Hypothalamus (tissue), 51 donors: ENCODE measurements around the gene NXPH4.
A peak's percentile ranks its signal among the peaks of the same experiment; 100 is the strongest.

Experiments used
- DNase-seq, 51 donors: peaks; one replicate each; lab custom pipeline; 2025; lab: John Stamatoyannopoulos, UW

Gene NXPH4

GRCh38 chr12:57216014-57216911 lies at the start of gene NXPH4:
Gene NXPH4, plus strand, starts transcription at chr12:57216794. Its CDS starts 176 bp downstream, at chr12:57216970.
- DNase-seq, result peak in 2 of 51 donors; percentile 20 to 22

GRCh38 chr12:57166971-57167371 lies 49.6 kb upstream of the NXPH4 start:
- DNase-seq, result peak in 1 of 51 donors; percentile 73

GRCh38 chr12:57168058-57168457 lies 48.5 kb upstream of the NXPH4 start:
- DNase-seq, result no peak

DNA sequence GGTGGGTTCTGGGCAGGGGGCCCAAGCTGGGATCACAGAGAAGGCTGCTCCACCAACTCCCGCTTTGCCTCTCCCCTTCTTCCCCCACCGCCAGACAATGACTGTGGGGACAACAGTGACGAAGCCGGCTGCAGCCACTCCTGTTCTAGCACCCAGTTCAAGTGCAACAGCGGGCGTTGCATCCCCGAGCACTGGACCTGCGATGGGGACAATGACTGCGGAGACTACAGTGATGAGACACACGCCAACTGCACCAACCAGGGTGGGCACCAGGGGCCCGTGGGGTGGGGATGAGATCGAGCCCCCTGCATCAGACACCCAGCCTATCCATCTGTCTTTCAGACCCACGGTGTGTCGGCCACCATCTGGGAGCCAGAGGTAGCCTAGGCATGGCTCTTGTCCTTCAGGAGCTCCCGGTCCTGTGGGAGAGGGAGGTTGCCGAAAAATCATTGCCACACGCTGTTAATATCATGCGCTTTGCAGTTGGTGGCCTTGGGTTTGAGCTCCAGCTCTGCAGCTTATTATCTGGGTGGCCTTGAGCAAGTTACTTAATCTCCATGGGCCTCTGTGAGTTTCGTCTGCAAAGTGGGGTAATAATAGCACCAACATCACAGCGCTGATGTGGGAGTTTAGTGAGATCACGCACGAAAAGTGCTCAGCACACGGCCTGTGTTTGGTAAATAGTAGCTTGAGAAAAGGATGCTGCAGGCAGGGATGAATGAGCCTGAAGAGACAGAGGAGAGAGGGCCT lies 47.4 kb upstream of the NXPH4 start:
- DNase-seq, result no peak

GRCh38 chr12:57169969-57170368 lies 46.6 kb upstream of the NXPH4 start:
- DNase-seq, result no peak

- no peak for DNase-seq
Observed at GRCh38 chr12:57170408-57170807, 46.2 kb upstream of the NXPH4 start.

- DNase-seq, result no peak
Observed at GRCh38 chr12:57170927-57171326, 45.7 kb upstream of the NXPH4 start.

DNA sequence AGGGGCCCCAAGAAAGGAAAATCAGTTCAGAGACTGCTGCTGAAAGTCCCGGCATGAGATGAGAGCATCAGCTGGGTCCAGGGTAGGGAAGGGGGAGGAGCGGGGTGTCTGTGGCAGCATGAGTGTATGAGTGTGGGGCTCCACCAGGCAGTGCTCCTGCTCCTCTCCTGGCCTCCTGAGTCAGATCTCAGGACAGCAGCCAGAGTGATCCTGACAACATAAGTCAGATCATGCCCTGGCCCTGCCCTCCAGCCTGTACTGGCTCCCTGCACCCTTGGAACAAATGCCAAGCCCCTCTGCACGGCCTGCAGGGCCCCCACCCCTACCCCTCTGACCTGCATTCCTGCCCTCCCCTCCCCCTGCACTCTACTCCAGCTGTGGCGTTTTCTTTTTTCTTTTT lies 44.9 kb upstream of the NXPH4 start:
- DNase-seq, result no peak

- DNase-seq, result peak in 4 of 51 donors; percentile 6 to 22 (median 10)
Observed at GRCh38 chr12:57173089-57173488, 43.5 kb upstream of the NXPH4 start.

GRCh38 chr12:57173683-57174082 lies 42.9 kb upstream of the NXPH4 start:
- peak in 1 of 51 donors; percentile 32 for DNase-seq

DNA sequence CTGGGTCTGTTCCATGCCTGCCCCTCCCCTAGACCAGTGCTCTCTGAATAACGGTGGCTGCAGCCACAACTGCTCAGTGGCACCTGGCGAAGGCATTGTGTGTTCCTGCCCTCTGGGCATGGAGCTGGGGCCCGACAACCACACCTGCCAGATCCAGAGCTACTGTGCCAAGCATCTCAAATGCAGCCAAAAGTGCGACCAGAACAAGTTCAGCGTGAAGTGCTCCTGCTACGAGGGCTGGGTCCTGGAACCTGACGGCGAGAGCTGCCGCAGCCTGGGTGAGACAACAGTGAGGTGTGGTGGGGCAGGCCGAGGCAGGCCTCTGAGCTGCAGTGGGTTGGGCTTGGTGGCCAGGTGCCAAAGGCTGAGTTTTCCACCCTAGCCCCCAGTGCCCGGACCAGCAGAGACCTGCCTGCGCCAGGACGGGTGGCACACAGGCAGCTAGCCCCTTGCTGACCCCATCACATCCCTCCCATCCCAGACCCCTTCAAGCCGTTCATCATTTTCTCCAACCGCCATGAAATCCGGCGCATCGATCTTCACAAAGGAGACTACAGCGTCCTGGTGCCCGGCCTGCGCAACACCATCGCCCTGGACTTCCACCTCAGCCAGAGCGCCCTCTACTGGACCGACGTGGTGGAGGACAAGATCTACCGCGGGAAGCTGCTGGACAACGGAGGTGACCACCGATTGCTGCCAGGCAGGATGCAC lies 41.0 kb upstream of the NXPH4 start:
- peak in 48 of 51 donors; percentile 4 to 84 (median 58) for DNase-seq

- no peak for DNase-seq
Observed at GRCh38 chr12:57176139-57176477, 40.5 kb upstream of the NXPH4 start.

DNA sequence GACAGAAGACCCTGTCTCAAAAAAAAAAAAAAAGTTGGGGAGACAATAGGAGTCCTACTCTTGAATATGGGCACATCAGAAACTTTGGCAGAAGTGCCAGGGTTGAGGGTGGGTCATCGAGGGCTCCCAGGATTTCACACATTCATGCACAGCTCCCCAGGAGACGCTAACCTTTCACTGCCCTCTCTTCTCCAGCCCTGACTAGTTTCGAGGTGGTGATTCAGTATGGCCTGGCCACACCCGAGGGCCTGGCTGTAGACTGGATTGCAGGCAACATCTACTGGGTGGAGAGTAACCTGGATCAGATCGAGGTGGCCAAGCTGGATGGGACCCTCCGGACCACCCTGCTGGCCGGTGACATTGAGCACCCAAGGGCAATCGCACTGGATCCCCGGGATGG lies 39.7 kb upstream of the NXPH4 start:
- no peak for DNase-seq

- DNase-seq, result no peak
Observed at GRCh38 chr12:57177354-57177753, 39.2 kb upstream of the NXPH4 start.

GRCh38 chr12:57178213-57178612 lies 38.4 kb upstream of the NXPH4 start:
- no peak for DNase-seq

DNA sequence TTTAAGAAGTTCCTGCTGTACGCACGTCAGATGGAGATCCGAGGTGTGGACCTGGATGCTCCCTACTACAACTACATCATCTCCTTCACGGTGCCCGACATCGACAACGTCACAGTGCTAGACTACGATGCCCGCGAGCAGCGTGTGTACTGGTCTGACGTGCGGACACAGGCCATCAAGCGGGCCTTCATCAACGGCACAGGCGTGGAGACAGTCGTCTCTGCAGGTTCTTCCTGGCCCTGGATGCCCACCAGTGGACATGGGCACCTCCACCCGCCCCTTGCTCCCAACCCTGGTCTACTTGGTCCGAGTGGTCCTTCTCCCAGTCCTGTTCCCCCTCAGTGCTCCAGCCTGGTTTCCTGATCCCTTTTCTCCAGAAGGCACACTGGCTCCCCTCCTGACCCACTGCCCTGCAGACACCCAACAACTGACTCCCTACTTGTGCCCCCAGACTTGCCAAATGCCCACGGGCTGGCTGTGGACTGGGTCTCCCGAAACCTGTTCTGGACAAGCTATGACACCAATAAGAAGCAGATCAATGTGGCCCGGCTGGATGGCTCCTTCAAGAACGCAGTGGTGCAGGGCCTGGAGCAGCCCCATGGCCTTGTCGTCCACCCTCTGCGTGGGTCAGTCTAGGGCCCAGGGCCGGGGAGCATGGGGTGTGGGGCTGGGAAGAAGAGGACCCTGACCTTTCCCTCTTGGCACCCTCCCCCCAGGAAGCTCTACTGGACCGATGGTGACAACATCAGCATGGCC lies 37.1 kb upstream of the NXPH4 start:
- no peak for DNase-seq

GRCh38 chr12:57180321-57180989 lies 36.1 kb upstream of the NXPH4 start:
- DNase-seq, result no peak

DNA sequence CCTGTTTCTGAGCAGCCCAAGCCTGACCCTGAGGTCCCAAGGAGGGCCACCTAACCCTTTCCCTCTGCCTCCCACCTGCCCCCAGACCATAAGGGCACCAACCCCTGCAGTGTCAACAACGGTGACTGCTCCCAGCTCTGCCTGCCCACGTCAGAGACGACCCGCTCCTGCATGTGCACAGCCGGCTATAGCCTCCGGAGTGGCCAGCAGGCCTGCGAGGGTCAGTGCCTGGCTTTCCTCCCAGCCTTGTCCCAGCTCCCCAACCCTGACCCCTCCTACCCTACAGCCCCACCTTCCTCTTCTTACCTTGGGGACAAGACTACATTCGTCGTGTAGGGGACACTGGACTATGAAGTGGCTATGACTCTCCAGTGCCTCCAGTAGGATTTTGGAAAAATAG lies 35.5 kb upstream of the NXPH4 start:
- no peak for DNase-seq

DNA sequence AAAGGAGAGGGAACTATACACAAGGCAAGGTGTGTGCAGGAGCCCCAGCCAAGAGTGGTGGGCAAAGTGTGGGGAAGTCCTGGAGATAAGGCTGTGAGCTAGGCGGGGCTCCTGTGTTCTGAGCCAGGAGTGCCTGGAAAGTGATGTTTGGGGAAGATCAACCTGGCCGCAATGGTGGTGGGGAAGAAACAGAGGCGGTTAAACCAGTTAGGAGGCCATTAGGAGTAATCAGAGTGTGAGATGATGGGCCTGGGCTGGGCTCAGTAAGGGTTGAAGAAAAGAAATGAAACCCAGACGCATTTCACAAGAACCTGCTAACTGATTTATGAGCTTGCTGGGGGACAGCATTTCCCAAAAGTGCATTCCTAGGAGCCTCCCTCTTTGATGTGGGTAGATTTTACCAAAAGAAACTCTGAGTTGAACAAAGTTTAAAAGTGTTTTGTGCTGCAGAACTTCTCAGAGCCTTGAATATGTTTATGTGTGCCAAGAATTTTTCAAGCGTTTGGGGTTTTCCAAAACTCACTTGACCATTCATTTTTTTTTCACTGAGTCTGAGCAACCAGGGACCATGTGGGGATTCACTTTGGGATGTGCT lies 34.9 kb upstream of the NXPH4 start:
- DNase-seq, result no peak
